ENCODE measurements around the gene CMTR1.

- TF ChIP-seq CTCF (IDR thresholded peaks at IDR 0.05; ENCODE audit: poor library complexity, severe bottlenecking) (no peak), EZH2 (IDR thresholded peaks at IDR 0.05; ENCODE audit: borderline replicate concordance, insufficient read depth, low read length, poor library complexity, severe bottlenecking) (no peak), POLR2AphosphoS5 (IDR thresholded peaks at IDR 0.05) (no peak)
Measured at GRCh38 chr6:37515712-37516075, 82.7 kb downstream of the CMTR1 start.

Data from neural cell (in vitro differentiated cells).